Stimulated activated CD4-positive, alpha-beta T cell treated with anti-CD3 and anti-CD28 coated beads, Interleukin-15, amount 100 ng/mL, for 1 hour (primary cell): ENCODE data around the gene SIX3.

Source experiments
- DNase-seq, 2 donors: peaks; one replicate each; pipeline ENCODE4 v3.0.0-alpha.2; 2020; ENCODE audit warnings: low read depth in 1 of 2, low spot score in 1 of 2

The SIX3 gene

DNA sequence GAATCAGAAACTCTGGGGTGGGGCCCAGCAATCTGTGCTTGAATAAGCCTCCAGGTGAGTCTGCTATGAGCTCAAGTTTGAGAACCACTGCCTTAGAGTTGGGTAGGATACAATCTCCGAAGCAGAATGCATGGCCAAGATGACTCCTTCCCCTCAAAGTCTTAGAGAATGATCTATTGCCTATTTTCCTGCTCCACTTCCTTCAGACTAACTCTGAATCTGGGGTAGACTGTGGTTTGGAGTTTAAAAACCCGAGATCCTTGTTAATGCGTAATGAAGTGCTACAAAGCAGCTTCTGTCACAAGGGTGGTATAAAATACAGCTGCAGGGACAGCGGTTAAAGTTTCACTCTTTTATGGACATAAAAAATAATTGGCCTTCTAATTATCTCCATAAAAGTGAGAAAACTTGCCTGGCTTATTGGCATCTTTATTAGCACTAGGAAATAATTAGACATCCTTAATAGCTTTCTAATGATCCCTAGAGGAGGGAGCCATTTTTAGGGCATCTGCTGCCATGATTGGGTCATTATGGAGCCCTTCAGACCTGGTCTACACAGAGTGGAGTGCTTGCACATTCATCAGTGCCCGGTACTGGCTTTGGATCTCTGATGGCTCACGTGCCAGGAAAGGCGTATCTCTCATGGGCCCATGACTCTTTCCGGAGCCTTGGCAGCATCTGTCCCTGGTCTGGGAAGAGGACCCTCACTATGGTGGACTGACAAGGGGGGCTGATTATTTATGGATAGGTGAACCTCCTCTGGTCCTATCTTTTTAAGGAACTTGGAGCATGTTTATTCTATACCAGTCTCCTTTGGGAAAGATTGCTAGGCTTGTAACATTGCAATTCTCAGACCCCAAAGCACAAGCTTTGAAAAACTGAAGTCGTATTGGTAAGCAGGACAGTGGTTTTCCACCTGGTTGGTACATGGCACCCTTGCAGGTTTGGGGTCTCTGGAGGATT lies 39.5 kb downstream of the SIX3 start:
- no peak for DNase-seq

DNA sequence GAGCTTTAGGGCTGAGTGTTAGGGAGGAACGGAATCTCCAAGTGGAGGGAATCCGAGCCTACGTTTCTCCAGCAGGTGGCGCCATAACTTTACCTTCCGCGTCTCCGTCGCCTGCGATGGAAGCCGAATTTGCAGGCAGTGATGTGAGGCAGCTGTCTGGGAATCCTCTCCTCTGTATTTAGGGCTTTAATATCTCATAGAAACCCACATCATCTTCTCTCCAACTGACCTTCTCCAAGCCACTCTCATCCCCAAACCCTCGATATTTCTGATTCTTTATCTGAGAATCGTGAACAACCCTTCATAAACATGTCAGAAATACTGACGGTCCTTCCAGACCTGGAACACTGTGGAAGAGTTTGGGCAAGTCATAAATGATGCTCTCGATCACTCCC lies 40.2 kb downstream of the SIX3 start:
- peak; percentile 21 to 51 for DNase-seq

- no peak for DNase-seq
Measured at GRCh38 chr2:44983836-44984604, 42.5 kb downstream of the SIX3 start.

DNA sequence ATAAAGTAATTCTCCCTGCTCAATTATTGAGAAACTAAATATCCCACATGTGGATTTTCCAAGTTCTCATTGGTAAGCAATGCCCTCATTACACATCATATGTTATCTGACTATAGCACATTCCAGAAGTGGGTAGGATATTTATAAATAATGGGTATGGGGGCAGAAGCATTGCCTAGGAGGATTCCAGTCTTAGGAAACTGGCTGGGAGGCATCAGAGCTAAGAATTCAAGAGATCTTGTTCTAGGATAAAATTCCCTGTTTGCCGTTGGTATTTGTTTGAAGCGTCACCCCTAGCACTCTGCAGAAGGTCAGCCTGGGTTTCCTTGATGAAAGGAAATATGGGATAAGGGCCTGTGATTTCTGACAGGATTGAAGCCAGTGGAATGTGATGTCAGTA lies 47.7 kb downstream of the SIX3 start:
- no peak for DNase-seq

- DNase-seq, result no peak
Measured at GRCh38 chr2:44994377-44994776, 52.9 kb downstream of the SIX3 start.
